ENCODE data around the gene DHX35.

DNA sequence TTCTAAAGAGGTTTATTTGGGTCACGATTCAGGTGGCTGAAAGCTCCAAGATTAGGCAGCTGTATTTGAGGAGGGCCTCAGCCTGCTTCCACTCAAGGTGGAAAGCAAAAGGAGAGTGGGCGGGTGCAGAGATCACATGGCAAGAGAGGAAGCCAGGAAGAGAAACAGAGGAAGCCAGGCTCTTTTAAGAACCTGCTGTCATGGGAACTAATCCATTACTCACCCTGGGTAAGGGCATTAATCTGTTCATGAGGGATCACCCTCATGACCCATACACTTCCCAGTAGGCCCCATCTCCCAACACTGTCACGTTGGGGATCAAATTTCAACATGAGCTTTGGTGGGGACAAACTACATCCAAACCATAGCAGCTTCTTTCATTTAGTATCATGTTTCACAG is 53.9 kb downstream of the DHX35 start:
- no peak for TF ChIP-seq POLR2A (IDR thresholded peaks at IDR 0.05; ENCODE audit: extremely low read depth, insufficient read length)
- TF ChIP-seq CTCF (IDR thresholded peaks at IDR 0.05; ENCODE audit: low read depth, low read length): no peak
- TF ChIP-seq MAX (IDR thresholded peaks at IDR 0.05; ENCODE audit: low read depth, low read length): no peak

Data from NB4 (cell line).